ENCODE measurements around the gene TGFB3.

GRCh38 chr14:75978249-75978731 lies 3.5 kb downstream of the TGFB3 start:
- TF ChIP-seq POLR2A (IDR thresholded peaks at IDR 0.05; ENCODE audit: low read length) (no peak), GATA1 (IDR thresholded peaks at IDR 0.05; ENCODE audit: low read depth, low read length) (no peak)

All from erythroblast (primary cell).